Karpas-422 (cell line): ENCODE measurements around the gene FUBP1. TPM values are rescaled to one million over a fixed set of nuclear protein-coding genes. Genes with fewer than 3 reads are reported as not detected.
"Not testable (repeated sequence)": the region's sequence is repeated elsewhere in the genome, so short reads cannot be mapped to it uniquely, and the experiment has no call there.

ENCODE experiments used
- DNase-seq: peaks from one replicate; pipeline ENCODE4 v3.0.0-alpha.2; 2015
- H2AFZ ChIP-seq: fragments of 200-600 bp; sonication (generic); 2 replicates; pipeline ENCODE4 v1.6.1; 2014; ENCODE audit warnings: antibody characterized with exemption, low read length, mixed read lengths
- H3K27ac ChIP-seq: fragments of 200-600 bp; sonication (generic); 2 replicates; pipeline ENCODE4 v1.5.1; 2014; ENCODE audit warnings: mild to moderate bottlenecking, low read length, moderate library complexity
- H3K27me3 ChIP-seq: fragments of 200-600 bp; sonication (generic); 2 replicates; pipeline ENCODE4 v1.6.1; 2014; ENCODE audit warnings: low read length, mixed read lengths
- H3K36me3 ChIP-seq: fragments of 200-600 bp; sonication (generic); 2 replicates; pipeline ENCODE4 v1.6.1; 2014; ENCODE audit warnings: low read length, mixed read lengths; ENCODE audit not compliant: insufficient read depth
- H3K4me1 ChIP-seq: fragments of 200-600 bp; sonication (generic); 2 replicates; pipeline ENCODE4 v1.6.1; 2014; ENCODE audit warnings: mild to moderate bottlenecking, low read length, mixed read lengths
- H3K4me2 ChIP-seq: fragments of 200-600 bp; sonication (generic); 2 replicates; pipeline ENCODE4 v1.6.1; 2014; ENCODE audit warnings: low read length, low read depth, mild to moderate bottlenecking; ENCODE audit not compliant: poor library complexity, severe bottlenecking
- H3K4me3 ChIP-seq: fragments of 200-600 bp; sonication (generic); 2 replicates; pipeline ENCODE4 v1.5.1; 2014; ENCODE audit warnings: mild to moderate bottlenecking, antibody characterized with exemption, low read length, mixed read lengths
- H3K79me2 ChIP-seq: fragments of 200-600 bp; sonication (generic); 2 replicates; pipeline ENCODE4 v1.6.1; 2014; ENCODE audit warnings: mild to moderate bottlenecking, low read length, mixed read lengths
- H3K9ac ChIP-seq: fragments of 200-600 bp; sonication (generic); 2 replicates; pipeline ENCODE4 v1.6.0; 2014; ENCODE audit warnings: low read length
- H3K9me2 ChIP-seq: fragments of 200-600 bp; sonication (generic), shearing (Covaris generic); replicated peaks from 2 replicates; pipeline ENCODE4 v1.6.0; 2014; ENCODE audit warnings: mild to moderate bottlenecking, low read length, moderate library complexity; ENCODE audit not compliant: insufficient read depth
- H3K9me3 ChIP-seq: fragments of 300-700, 200-600 bp; sonication (generic); 2 replicates; pipeline ENCODE4 v1.6.1; 2014; ENCODE audit warnings: low read length, mixed read lengths
- H4K20me1 ChIP-seq: fragments of 200-600 bp; sonication (generic); 2 replicates; pipeline ENCODE4 v1.6.1; 2014; ENCODE audit warnings: mild to moderate bottlenecking, antibody characterized with exemption, low read length, low read depth; ENCODE audit not compliant: insufficient read depth
- total RNA-seq: library from RNA; depleted of rRNA; stranded (reverse); fragments of >200 nt; shearing (Covaris generic); gene quantifications from 2 replicates; pipeline ENCODE4 v1.2.3, GENCODE V29; 2014; ENCODE audit warnings: low replicate concordance

The FUBP1 gene
- total RNA-seq, 1 experiment from 2014 or later, result 214 TPM

DNA sequence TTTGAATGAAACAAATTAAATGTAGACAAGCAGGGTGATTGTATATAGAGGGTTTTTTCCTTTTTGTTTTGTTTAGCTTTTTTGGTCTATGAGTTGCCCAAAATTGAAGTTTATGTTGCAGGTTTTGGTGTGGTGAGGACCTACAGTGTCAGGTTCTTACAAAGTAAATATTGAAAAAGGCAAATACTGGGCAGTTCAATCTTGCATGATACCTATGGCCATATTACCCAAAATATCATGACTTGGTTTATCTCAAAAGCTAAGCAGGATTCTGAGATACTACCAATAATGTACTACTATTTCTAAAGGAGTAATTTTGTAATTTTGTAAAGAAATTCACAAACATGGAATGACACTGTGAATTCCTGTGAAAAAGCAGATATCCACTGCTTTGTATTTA lies 27.6 kb upstream of the FUBP1 start:
- Histone ChIP-seq H3K9ac (peak overlapping the region; percentile 67), H4K20me1 (no peaks in the 10 kb centered on the region), H3K27me3 (no peaks in the 10 kb centered on the region), H2AFZ (no peak overlapping the region), H3K9me2 (no peaks in the 10 kb centered on the region), H3K4me2 (peak overlapping the region; percentile 70), H3K79me2 (peaks cover 53% of the 10 kb centered on the region), H3K36me3 (no peaks in the 10 kb centered on the region), H3K4me1 (peaks cover 56% of the 10 kb centered on the region), H3K4me3 (peak overlapping the region; percentile 68), H3K27ac (no peak overlapping the region), H3K9me3 (no peaks in the 10 kb centered on the region)
- DNase-seq, result no peak

GRCh38 chr1:78005755-78006154 lies 26.9 kb upstream of the FUBP1 start:
- peaks cover 56% of the 10 kb centered on the region for H3K4me1 ChIP-seq
- H3K79me2 ChIP-seq, result peaks cover 49% of the 10 kb centered on the region
- peak overlapping the region; percentile 70 for H3K4me2 ChIP-seq
- DNase-seq, result no peak
- no peak overlapping the region for H2AFZ ChIP-seq
- peak overlapping the region; percentile 68 for H3K4me3 ChIP-seq
- H4K20me1 ChIP-seq, result no peaks in the 10 kb centered on the region
- no peaks in the 10 kb centered on the region for H3K9me3 ChIP-seq
- no peaks in the 10 kb centered on the region for H3K27me3 ChIP-seq
- no peaks in the 10 kb centered on the region for H3K36me3 ChIP-seq
- H3K9ac ChIP-seq, result peak overlapping the region; percentile 67
- H3K9me2 ChIP-seq, result no peaks in the 10 kb centered on the region
- H3K27ac ChIP-seq, result peak overlapping the region; percentile 89; the same call in 1 of the 2 replicates

- H3K27me3 ChIP-seq, result no peaks in the 10 kb centered on the region
- H3K9me3 ChIP-seq, result no peaks in the 10 kb centered on the region
- H3K9me2 ChIP-seq, result no peaks in the 10 kb centered on the region
- peak overlapping the region; percentile 40; the same call in 1 of the 2 replicates for H2AFZ ChIP-seq
- H3K9ac ChIP-seq, result peak overlapping the region; percentile 67
- H3K4me2 ChIP-seq, result peak overlapping the region; percentile 70
- no peaks in the 10 kb centered on the region for H4K20me1 ChIP-seq
- H3K27ac ChIP-seq, result peak overlapping the region; percentile 89
- peaks cover 46% of the 10 kb centered on the region for H3K79me2 ChIP-seq
- H3K4me3 ChIP-seq, result peak overlapping the region; percentile 68
- peaks cover 56% of the 10 kb centered on the region for H3K4me1 ChIP-seq
- DNase-seq, result no peak
- no peaks in the 10 kb centered on the region for H3K36me3 ChIP-seq
Measured at GRCh38 chr1:78005448-78005722, 26.5 kb upstream of the FUBP1 start.

DNA sequence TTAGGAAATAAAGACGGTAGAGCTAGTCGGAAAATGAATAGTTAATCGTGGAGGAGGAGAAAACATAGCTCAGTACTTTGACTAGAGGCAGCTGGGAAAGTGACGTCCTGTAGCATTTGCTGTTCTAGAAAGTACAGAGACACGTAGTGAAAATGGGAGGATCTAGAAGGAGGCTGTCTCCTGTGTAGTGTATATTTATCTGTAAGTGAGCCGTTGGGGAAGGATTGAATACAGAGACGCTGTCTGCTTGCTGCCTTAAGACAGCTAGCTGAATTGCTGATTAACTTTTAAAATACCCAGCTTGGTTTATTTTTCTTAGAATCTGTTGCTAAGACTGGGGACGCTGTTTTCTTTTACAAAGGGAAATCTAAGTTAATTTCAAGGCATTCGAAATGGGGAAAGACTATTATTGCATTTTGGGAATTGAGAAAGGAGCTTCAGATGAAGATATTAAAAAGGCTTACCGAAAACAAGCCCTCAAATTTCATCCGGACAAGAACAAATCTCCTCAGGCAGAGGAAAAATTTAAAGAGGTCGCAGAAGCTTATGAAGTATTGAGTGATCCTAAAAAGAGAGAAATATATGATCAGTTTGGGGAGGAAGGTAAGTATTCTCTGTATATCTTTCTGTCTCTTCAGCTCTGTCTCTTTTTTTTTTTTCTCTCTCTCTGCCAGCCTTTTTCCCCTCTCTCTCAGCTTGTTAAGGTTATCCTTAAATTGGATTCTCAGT lies 26.0 kb upstream of the FUBP1 start, which contains the start of gene DNAJB4:
Gene DNAJB4, plus strand, starts transcription at position 221 of the 729 bp plus-strand sequence. Its CDS starts 172 bp downstream, at position 393.
- H3K4me1 ChIP-seq, result peaks cover 60% of the 10 kb centered on the region
- H3K36me3 ChIP-seq, result no peaks in the 10 kb centered on the region
- H3K4me2 ChIP-seq, result peak within 1 kb of the TSS; percentile 70
- peak within 1 kb of the TSS; percentile 67 for H3K9ac ChIP-seq
- no peaks in the 10 kb centered on the region for H4K20me1 ChIP-seq
- peak; percentile 94 for DNase-seq
- H3K9me3 ChIP-seq, result no peaks in the 10 kb centered on the region
- no peaks in the 10 kb centered on the region for H3K9me2 ChIP-seq
- H3K27ac ChIP-seq, result peak within 1 kb of the TSS; percentile 89
- no peaks in the 10 kb centered on the region for H3K27me3 ChIP-seq
- peak within 1 kb of the TSS; percentile 40; the same call in 1 of the 2 replicates for H2AFZ ChIP-seq
- peak within 1 kb of the TSS; percentile 68 for H3K4me3 ChIP-seq
- peaks cover 45% of the 10 kb centered on the region for H3K79me2 ChIP-seq

- DNase-seq, result peak; percentile 89
- peak overlapping the region; percentile 89 for H3K27ac ChIP-seq
- peaks cover 37% of the 10 kb centered on the region for H3K79me2 ChIP-seq
- H2AFZ ChIP-seq, result no peak overlapping the region; the same call in 1 of the 2 replicates
- H3K4me2 ChIP-seq, result peak overlapping the region; percentile 70
- no peaks in the 10 kb centered on the region for H3K36me3 ChIP-seq
- no peaks in the 10 kb centered on the region for H3K9me3 ChIP-seq
- H3K27me3 ChIP-seq, result no peaks in the 10 kb centered on the region
- no peaks in the 10 kb centered on the region for H3K9me2 ChIP-seq
- no peaks in the 10 kb centered on the region for H4K20me1 ChIP-seq
- H3K9ac ChIP-seq, result peak overlapping the region; percentile 67
- peaks cover 65% of the 10 kb centered on the region for H3K4me1 ChIP-seq
- peak overlapping the region; percentile 68 for H3K4me3 ChIP-seq
Measured at GRCh38 chr1:78003882-78004718, 25.2 kb upstream of the FUBP1 start.

GRCh38 chr1:78003070-78003746 lies 24.3 kb upstream of the FUBP1 start:
- Histone ChIP-seq H3K9me3 (no peaks in the 10 kb centered on the region), H3K36me3 (no peaks in the 10 kb centered on the region), H3K27ac (peak overlapping the region; percentile 89), H2AFZ (0 out of 2 replicates have a peak overlapping the region, but pooled peaks have one; percentile 15), H3K9me2 (no peaks in the 10 kb centered on the region), H3K4me2 (peak overlapping the region; percentile 70), H4K20me1 (no peaks in the 10 kb centered on the region), H3K79me2 (peaks cover 33% of the 10 kb centered on the region), H3K9ac (peak overlapping the region; percentile 42), H3K27me3 (no peaks in the 10 kb centered on the region), H3K4me1 (peaks cover 69% of the 10 kb centered on the region), H3K4me3 (peak overlapping the region; percentile 68)
- DNase-seq, result peak; percentile 60

DNA sequence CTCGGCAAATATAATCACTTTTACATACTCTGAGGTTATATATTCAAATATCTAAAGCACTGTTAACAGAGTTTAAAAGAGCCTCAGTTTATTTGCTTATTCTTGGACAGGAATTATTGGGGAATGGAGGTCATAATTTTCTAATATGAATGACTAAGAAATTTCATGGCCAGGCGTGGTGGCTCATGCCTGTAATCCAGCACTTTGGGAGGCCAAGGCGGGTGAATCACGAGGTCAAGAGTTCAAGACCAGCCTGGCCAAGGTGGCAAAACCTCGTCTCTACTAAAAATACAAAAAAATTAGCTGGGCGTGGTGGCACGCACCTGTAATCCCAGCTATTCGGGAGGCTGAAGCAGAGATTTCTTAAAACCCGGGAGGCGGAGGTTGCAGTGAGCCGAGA lies 21.7 kb upstream of the FUBP1 start:
- H3K9me3 ChIP-seq, H3K4me3 ChIP-seq, H3K27ac ChIP-seq, H2AFZ ChIP-seq, H3K27me3 ChIP-seq, H3K4me2 ChIP-seq, DNase-seq, H3K36me3 ChIP-seq, H3K9me2 ChIP-seq, H3K79me2 ChIP-seq, H4K20me1 ChIP-seq, H3K9ac ChIP-seq: not testable (repeated sequence)
- H3K4me1 ChIP-seq, result peaks cover 48% of the 10 kb centered on the region

GRCh38 chr1:77996734-77997133 lies 17.9 kb upstream of the FUBP1 start:
- no peaks in the 10 kb centered on the region for H3K9me2 ChIP-seq
- no peaks in the 10 kb centered on the region for H3K27me3 ChIP-seq
- H3K4me2 ChIP-seq, result no peak overlapping the region
- H3K4me1 ChIP-seq, result peaks cover 13% of the 10 kb centered on the region
- H3K4me3 ChIP-seq, result no peak overlapping the region
- H3K9ac ChIP-seq, result no peak overlapping the region
- H3K27ac ChIP-seq, result no peak overlapping the region
- no peaks in the 10 kb centered on the region for H3K36me3 ChIP-seq
- no peaks in the 10 kb centered on the region for H4K20me1 ChIP-seq
- peaks cover 8% of the 10 kb centered on the region; the same call in 1 of the 2 replicates for H3K79me2 ChIP-seq
- no peaks in the 10 kb centered on the region for H3K9me3 ChIP-seq
- no peak for DNase-seq
- H2AFZ ChIP-seq, result no peak overlapping the region
